GM12891 (cell line): Measurements from ENCODE around the gene CAPNS2.

Source experiments
- POLR2A ChIP-seq: IDR thresholded peaks from 2 replicates; pipeline ENCODE4 v1.6.1; 2011; ENCODE audit warnings: low read depth, low read length, control low read depth
- POLR2AphosphoS5 ChIP-seq: IDR thresholded peaks from 2 replicates; pipeline ENCODE4 v1.6.1; 2011; ENCODE audit warnings: low read depth, low read length, control low read depth
- TAF1 ChIP-seq: IDR thresholded peaks from 2 replicates; pipeline ENCODE4 v1.6.1; 2011; ENCODE audit warnings: low read depth, low read length, control low read depth

- TF ChIP-seq POLR2A, result no peak
- TF ChIP-seq POLR2AphosphoS5, result no peak
- TF ChIP-seq TAF1, result no peak
Observed at GRCh38 chr16:55613613-55614335, 47.3 kb downstream of the CAPNS2 start.
